Fibroblast of lung (primary cell): ENCODE measurements around the gene KLK8. TPM values are rescaled to one million over a fixed set of nuclear protein-coding genes. Genes with fewer than 3 reads are reported as not detected.

Experiments used
- DNase-seq, 2 donors: peaks; one replicate each; pipeline versions ENCODE4 v3.0.0 to v3.0.0-alpha.2; 2010; ENCODE audit warnings: low read depth in 2 of 2
- H2AFZ ChIP-seq: 2 replicates; pipeline ENCODE4 v1.5.1; 2012; ENCODE audit warnings: low read length, control low read depth, inconsistent platforms
- H3K27ac ChIP-seq: 2 replicates; pipeline ENCODE4 v1.5.1; 2011; ENCODE audit warnings: low read length, control low read depth; ENCODE audit not compliant: insufficient read depth
- H3K27me3 ChIP-seq: 2 replicates; pipeline ENCODE4 v1.5.1; 2011; ENCODE audit warnings: mild to moderate bottlenecking, low read length; ENCODE audit not compliant: control insufficient read depth, insufficient read depth
- H3K36me3 ChIP-seq: 2 replicates; pipeline ENCODE4 v1.5.1; 2011; ENCODE audit warnings: low read length; ENCODE audit not compliant: control insufficient read depth, insufficient read depth
- H3K4me1 ChIP-seq: 2 replicates; pipeline ENCODE4 v1.5.1; 2011; ENCODE audit warnings: low read length; ENCODE audit not compliant: control insufficient read depth, insufficient read depth; ENCODE audit errors: extremely low read depth
- H3K4me2 ChIP-seq: 2 replicates; pipeline ENCODE4 v1.5.1; 2011; ENCODE audit warnings: low read length, control low read depth; ENCODE audit not compliant: insufficient read depth; ENCODE audit errors: extremely low read depth
- H3K4me3 ChIP-seq, 4 experiments: fragments of 200-600 bp in 1 of 4; sonication (generic) in 1 of 4; replicated peaks in 1 of 4; 2 replicates each; pipeline ENCODE4 v1.5.1; 2011 to 2016; ENCODE audit warnings: low read length in 4 of 4, low read depth in 3 of 4, mild to moderate bottlenecking in 3 of 4, control low read depth in 2 of 4, inconsistent platforms in 1 of 4, mixed read lengths in 1 of 4; ENCODE audit not compliant: insufficient read depth in 1 of 4; ENCODE audit errors: control extremely low read depth in 1 of 4
- H3K79me2 ChIP-seq: 2 replicates; pipeline ENCODE4 v1.5.1; 2012; ENCODE audit warnings: mild to moderate bottlenecking, low read length, inconsistent platforms; ENCODE audit not compliant: control insufficient read depth, insufficient read depth
- H3K9ac ChIP-seq: 2 replicates; pipeline ENCODE4 v1.5.1; 2011; ENCODE audit warnings: mild to moderate bottlenecking, low read length, control low read depth; ENCODE audit not compliant: insufficient read depth
- H3K9me3 ChIP-seq: 2 replicates; pipeline ENCODE4 v1.5.1; 2012; ENCODE audit warnings: low read depth, low read length; ENCODE audit not compliant: control insufficient read depth, insufficient read depth
- H4K20me1 ChIP-seq: 2 replicates; pipeline ENCODE4 v1.5.1; 2011; ENCODE audit warnings: low read length; ENCODE audit not compliant: control insufficient read depth, insufficient read depth; ENCODE audit errors: extremely low read depth
- EZH2 ChIP-seq: IDR thresholded peaks from 2 replicates; pipeline ENCODE4 v1.5.1; 2012; ENCODE audit warnings: low read length, control low read depth, mild to moderate bottlenecking; ENCODE audit errors: missing control alignments
- polyA plus RNA-seq, 2 donors: library from polyadenylated mRNA; depleted of rRNA in 1 of 2; stranded (reverse) in 1 of 2; unstranded in 1 of 2; fragments of >200 nt; gene quantifications; 2 replicates each; pipeline ENCODE4 v1.2.1, GENCODE V29; 2011 to 2012; ENCODE audit warnings: missing spikeins in 1 of 2
- total RNA-seq: library from RNA; depleted of rRNA; stranded (reverse); fragments of >200 nt; gene quantifications from 2 replicates; pipeline ENCODE4 v1.2.1, GENCODE V29; 2014
- TF ChIP-seq, protein P1 (sequence below), 2 donors: IDR thresholded peaks in 1 of 2; conservative IDR thresholded peaks in 1 of 2; 1 replicate in 1 of 2; 2 replicates in 1 of 2; pipeline ENCODE4 v1.5.1; 2011 to 2012; ENCODE audit warnings: low read length in 2 of 2, control low read depth in 1 of 2, inconsistent platforms in 1 of 2, low read depth in 1 of 2, mild to moderate bottlenecking in 1 of 2

Gene KLK8
- total and polyA plus RNA-seq, 2 donors (not counting 1 experiment from before 2014, with no cell fraction given), result not detected

DNA sequence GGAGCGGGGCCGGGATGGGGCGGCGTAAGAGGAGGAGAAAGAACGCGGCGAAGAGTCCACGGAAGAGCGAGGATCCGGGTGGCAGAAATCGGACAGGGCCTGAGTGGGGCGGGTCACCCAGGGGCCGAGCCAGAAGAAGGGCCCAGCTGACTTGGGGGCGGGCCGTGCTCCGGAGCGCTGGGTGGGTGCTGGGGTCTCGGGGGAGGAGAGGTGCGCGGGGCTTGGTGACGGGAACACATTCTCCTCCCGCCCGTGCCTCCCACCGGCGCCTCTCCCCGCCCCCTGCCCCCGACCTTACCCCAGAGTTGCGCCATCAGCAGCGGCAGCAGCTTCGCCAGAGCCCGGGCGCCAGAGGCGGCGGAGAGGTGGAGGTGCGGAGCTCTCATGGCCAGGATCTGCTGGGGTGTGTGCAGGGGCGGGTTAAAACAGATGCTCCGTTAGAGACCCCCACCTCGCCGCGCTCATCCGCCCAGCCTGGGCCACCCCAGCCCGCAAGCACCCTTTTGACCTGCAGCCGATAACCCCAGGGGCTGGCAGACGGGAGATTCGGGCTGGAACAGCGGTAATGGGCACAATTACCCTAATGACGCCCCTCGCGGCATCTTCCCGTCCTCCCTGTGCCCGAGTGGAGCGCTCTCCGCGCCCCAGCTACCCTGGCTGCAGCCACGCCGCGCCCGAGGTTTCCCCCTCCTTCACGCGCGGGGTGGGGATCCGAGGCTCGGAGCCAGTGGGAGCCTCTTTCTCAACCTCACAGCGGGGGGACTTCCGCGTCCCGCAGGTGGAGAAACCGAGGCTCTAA lies 17.5 kb upstream of the KLK8 start:
- Histone ChIP-seq H3K9ac (no peak overlapping the region), H3K79me2 (no peaks in the 10 kb centered on the region), H3K4me2 (no peak overlapping the region), H3K27me3 (peaks cover 3% of the 10 kb centered on the region), H4K20me1 (no peaks in the 10 kb centered on the region), H2AFZ (no peak overlapping the region), H3K9me3 (no peaks in the 10 kb centered on the region), H3K27ac (no peak overlapping the region), H3K4me3 (no peak overlapping the region), H3K4me1 (no peaks in the 10 kb centered on the region), H3K36me3 (no peaks in the 10 kb centered on the region)
- TF ChIP-seq EZH2, result peak; percentile 75
- TF ChIP-seq, protein P1, sequence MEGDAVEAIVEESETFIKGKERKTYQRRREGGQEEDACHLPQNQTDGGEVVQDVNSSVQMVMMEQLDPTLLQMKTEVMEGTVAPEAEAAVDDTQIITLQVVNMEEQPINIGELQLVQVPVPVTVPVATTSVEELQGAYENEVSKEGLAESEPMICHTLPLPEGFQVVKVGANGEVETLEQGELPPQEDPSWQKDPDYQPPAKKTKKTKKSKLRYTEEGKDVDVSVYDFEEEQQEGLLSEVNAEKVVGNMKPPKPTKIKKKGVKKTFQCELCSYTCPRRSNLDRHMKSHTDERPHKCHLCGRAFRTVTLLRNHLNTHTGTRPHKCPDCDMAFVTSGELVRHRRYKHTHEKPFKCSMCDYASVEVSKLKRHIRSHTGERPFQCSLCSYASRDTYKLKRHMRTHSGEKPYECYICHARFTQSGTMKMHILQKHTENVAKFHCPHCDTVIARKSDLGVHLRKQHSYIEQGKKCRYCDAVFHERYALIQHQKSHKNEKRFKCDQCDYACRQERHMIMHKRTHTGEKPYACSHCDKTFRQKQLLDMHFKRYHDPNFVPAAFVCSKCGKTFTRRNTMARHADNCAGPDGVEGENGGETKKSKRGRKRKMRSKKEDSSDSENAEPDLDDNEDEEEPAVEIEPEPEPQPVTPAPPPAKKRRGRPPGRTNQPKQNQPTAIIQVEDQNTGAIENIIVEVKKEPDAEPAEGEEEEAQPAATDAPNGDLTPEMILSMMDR (conservative IDR thresholded peaks at IDR 0.05 in 1 of 2, IDR thresholded peaks at IDR 0.05 in 1 of 2; ENCODE audit: low read depth in 1 of 2, low read length in 2 of 2), result no peak
- DNase-seq, result no peak

- H3K36me3 ChIP-seq, result no peaks in the 10 kb centered on the region
- H3K27ac ChIP-seq, result no peak overlapping the region
- no peaks in the 10 kb centered on the region for H3K79me2 ChIP-seq
- no peak overlapping the region for H3K9ac ChIP-seq
- H3K4me2 ChIP-seq, result no peak overlapping the region
- no peaks in the 10 kb centered on the region for H3K9me3 ChIP-seq
- H2AFZ ChIP-seq, result no peak overlapping the region
- no peak for TF ChIP-seq EZH2
- TF ChIP-seq, protein P1 (conservative IDR thresholded peaks at IDR 0.05 in 1 of 2, IDR thresholded peaks at IDR 0.05 in 1 of 2; ENCODE audit: low read depth in 1 of 2, low read length in 2 of 2), result peak; percentile 36 to 54
- H3K27me3 ChIP-seq, result peaks cover 3% of the 10 kb centered on the region
- peak in 1 of 2 donors; percentile 16 for DNase-seq
- no peak overlapping the region for H3K4me3 ChIP-seq
- no peaks in the 10 kb centered on the region for H4K20me1 ChIP-seq
- H3K4me1 ChIP-seq, result no peaks in the 10 kb centered on the region
Measured at GRCh38 chr19:51016798-51017683, 15.6 kb upstream of the KLK8 start.

DNA sequence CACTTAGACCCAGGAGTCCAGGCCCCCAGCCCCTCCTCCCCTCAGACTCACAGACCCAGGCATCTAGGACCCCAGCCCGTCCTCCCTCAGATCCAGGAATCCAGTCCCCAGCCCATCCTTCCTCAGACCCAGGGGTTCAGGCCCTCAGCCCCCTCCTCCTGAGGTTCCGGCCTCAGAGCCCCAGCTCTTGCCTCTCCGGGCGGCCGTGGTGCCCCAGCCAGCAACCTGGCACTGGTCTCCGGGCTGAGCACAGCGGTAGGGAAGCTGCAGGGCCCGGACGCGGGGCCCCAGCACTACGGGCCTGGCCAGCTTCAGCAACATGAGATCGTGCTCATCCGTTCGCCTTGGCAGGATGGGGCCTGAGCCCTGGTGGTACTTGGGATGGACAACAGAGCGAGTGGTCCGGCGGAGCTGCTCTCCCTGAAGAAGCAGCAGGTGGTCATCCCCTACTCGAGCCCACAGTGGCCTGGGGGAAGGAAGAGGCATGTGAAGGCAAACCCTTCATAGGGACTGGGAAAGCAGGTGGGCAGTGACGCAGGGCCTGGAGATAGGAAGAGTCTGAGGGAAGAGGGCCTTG lies 14.4 kb upstream of the KLK8 start:
- Histone ChIP-seq H3K4me3 (no peak overlapping the region), H4K20me1 (no peaks in the 10 kb centered on the region), H3K9ac (no peak overlapping the region), H3K27ac (no peak overlapping the region), H3K4me1 (no peaks in the 10 kb centered on the region), H3K9me3 (no peaks in the 10 kb centered on the region), H3K36me3 (no peaks in the 10 kb centered on the region), H3K4me2 (no peak overlapping the region), H3K79me2 (no peaks in the 10 kb centered on the region), H3K27me3 (peaks cover 3% of the 10 kb centered on the region), H2AFZ (no peak overlapping the region)
- DNase-seq, result no peak
- TF ChIP-seq, protein P1 (conservative IDR thresholded peaks at IDR 0.05 in 1 of 2, IDR thresholded peaks at IDR 0.05 in 1 of 2; ENCODE audit: low read depth in 1 of 2, low read length in 2 of 2), result no peak
- no peak for TF ChIP-seq EZH2
